T follicular helper cell (primary cell): ENCODE data around the gene ARHGAP28.

Experiments used
- DNase-seq: peaks from one replicate; pipeline ENCODE4 v3.0.0-alpha.2; 2020; ENCODE audit warnings: low read depth

The ARHGAP28 gene

DNA sequence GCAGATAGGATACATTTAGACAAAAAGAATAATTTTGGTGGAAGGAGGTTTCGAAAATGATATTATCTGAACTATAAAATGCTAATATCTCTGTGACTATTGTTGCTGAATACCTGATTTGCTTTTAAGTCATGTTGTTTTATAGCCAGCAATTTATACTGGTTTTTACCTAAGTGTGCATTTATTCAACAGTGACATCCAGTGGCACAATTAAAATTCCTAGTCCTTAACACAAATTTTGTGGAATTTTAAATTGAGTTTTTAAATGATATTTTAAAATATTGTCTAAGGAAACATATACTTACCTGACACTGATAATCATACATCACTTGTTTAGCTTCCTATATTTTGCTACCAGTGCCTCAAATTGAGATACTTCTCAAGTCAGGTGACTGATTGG, 144.8 kb downstream of the ARHGAP28 start:
- no peak for DNase-seq

- DNase-seq, result no peak
Measured at GRCh38 chr18:6875749-6876148, 146.2 kb downstream of the ARHGAP28 start.

- no peak for DNase-seq
Measured at GRCh38 chr18:6876641-6877041, 147.1 kb downstream of the ARHGAP28 start.

- DNase-seq, result no peak
Measured at GRCh38 chr18:6877288-6877687, 147.8 kb downstream of the ARHGAP28 start.

- DNase-seq, result no peak
Measured at GRCh38 chr18:6878556-6879297, 149.2 kb downstream of the ARHGAP28 start.

- no peak for DNase-seq
Measured at GRCh38 chr18:6879508-6880195, 150.1 kb downstream of the ARHGAP28 start.

- DNase-seq, result no peak
Measured at GRCh38 chr18:6881034-6881820, 151.7 kb downstream of the ARHGAP28 start.

- DNase-seq, result no peak
Measured at GRCh38 chr18:6882401-6882800, 152.9 kb downstream of the ARHGAP28 start.

GRCh38 chr18:6885006-6885481, 155.5 kb downstream of the ARHGAP28 start:
- DNase-seq, result no peak

- no peak for DNase-seq
Measured at GRCh38 chr18:6885992-6886796, 156.7 kb downstream of the ARHGAP28 start.

DNA sequence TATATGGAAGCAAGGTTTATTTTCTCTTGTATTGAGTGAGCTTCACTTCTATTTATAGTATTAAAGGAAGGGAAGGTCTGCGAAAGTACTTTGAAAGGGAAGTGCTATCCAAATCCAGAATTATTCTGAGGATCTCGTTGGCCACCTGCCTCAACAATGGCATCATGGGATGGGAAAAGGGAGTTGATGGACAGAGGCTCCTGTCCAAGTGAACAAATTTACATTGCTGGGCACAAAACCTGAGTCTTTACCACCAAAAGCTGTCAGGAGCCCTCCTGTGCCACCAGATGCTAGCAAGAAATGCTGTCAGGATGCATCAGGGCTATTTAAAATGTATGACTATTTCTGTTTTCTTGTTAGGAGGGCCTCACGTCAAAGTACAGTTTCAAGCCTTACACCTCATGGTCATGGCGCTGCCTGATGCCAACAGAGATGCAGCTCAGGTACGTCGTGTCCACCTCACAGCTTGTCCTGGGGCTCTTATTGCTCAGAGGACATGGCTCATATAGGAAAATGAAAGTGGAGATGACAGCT, 157.3 kb downstream of the ARHGAP28 start:
- DNase-seq, result no peak

DNA sequence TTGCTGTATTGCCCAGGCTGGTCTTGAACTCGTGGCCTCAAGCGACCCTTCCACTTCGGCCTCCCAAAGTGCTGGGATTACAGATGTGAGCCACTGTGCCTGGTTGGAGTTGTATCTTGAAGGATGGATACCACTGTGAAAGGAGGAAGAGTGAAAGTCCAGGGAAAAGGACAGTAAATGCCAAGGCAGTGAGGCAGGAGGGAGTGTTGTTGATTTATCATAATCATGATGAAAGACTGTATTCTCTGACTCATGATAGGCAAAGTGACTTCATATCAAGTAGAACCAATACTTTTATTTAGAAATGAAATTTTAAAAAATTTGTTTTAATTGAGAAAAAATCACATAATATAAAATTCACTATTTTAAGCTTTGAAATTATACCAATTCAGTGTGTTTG, 162.3 kb downstream of the ARHGAP28 start:
- DNase-seq, result no peak

- DNase-seq, result no peak
Measured at GRCh38 chr18:6901286-6901926, 171.9 kb downstream of the ARHGAP28 start.

DNA sequence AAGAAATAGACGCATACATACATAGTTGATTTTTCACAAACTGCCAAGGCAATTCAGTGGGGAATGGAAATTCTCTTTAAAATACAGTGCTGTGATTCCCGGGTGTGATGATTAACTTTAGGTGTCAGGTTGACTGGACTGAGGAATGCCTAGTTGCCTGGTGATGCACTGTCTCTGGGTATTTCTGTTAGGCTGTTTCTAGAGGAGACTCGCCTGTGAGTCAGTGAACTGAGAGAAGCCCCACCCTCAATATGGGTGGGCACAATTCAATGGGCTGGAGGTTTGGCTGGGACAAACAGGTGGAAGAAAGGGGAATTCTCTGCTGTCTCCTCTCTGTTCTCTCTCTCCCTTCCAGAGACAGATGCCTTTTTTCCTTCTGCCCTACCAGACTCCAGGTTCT, 187.6 kb downstream of the ARHGAP28 start:
- DNase-seq, result no peak

DNA sequence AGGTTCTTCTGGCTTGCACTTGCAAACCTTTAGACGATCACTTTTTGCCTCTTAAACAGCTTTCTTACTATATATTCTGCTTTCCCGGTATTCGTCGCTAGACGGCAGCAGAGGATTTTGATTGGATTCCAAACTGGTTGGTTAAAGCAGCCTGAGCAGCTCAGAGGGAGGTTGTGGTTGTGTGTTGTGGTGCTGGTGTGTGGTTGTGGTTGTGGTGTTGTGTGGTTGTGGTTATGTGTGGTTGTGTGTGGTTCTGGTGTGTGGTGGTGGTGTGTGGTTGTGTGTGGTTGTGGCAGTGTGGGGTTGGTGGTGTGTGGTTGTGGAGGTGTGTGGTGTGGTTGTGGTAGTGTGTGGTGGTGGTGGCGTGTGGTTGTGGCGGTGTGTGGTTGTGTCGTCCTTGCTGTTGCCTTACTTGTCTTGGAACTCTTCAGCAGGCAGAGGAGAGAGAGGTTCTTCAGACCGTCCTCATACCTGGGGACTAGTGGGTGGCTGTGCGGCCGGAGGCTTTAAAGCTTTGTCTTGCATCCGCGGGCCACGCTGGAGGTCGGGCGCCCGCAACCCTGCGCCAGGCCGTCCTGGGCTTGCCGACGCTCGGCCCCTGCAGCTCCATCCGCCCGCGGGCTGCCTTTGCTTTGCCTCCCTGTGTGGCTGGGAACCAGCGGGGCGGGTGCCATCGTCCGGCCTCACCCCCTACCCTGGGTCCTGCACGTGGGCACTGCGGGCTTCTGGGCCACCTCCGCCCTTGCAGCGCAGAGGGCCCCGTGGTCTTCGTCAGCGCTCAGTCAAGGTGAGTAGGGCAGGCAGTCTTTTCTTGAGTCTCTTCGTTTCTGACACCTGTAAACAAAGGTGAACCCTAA, 190.8 kb downstream of the ARHGAP28 start:
- no peak for DNase-seq

DNA sequence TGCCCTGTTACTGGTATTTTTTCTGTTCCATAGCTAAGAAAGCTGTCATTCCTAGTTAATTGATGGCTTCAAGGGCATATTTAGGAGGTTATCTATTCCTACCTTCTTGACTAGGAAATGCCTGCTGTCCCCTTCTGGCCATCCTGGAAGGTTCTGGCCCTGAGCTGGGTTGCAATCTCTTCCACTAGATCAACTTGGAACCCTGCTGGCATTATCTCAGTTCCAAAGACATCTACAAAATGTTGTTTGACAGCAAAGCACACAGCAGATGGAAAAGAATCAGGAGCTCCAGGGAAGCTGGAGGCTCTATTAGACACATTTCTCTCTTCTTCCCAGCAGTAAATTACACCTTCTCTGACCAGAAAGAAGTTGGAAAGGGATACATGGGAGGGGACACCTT, 192.1 kb downstream of the ARHGAP28 start:
- DNase-seq, result no peak

GRCh38 chr18:6923220-6923619, 193.7 kb downstream of the ARHGAP28 start:
- DNase-seq, result no peak

DNA sequence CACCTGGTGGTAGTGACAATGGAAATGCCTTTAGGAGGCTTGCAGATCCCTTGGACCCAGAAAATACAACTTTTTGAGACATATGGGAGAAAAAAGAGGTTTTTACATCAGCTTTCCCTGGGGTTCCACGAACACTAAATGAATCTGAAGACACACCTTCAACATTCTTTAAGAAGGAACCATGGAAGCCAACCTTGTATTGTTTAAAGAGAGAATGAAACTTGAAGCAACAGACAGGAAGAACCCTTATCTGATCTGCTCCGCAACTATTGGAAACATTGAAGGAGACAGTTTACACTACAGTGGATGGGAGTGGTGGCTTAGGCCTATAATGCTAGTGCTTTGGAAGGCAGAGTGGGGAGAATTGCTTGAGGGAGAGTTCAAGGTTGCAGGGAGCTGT, 197.6 kb downstream of the ARHGAP28 start:
- DNase-seq, result no peak

- no peak for DNase-seq
Measured at GRCh38 chr18:6928359-6928758, 198.8 kb downstream of the ARHGAP28 start.
